Transverse colon (tissue), 4 donors: Measurements from ENCODE around the gene LRP11. TPM values are rescaled to one million over a fixed set of nuclear protein-coding genes. Genes with fewer than 3 reads are reported as not detected.
"Not testable (repeated sequence)": the region's sequence is repeated elsewhere in the genome, so short reads cannot be mapped to it uniquely, and the experiment has no call there.

Experiments used
- DNase-seq: peaks from one replicate; pipeline ENCODE4 v3.0.0-alpha.2; 2019
- H3K27ac ChIP-seq, 4 donors: fragments of 200-600 bp; sonication (generic); 2 replicates each; pipeline ENCODE4 v1.5.1; 2016 to 2018; ENCODE audit warnings: inconsistent platforms in 4 of 4
- H3K27me3 ChIP-seq: fragments of 200-600 bp; sonication (generic); 2 replicates; pipeline ENCODE4 v1.5.1; 2017; ENCODE audit warnings: inconsistent platforms
- H3K36me3 ChIP-seq, 4 donors: fragments of 200-600 bp; sonication (generic); 2 replicates each; pipeline ENCODE4 v1.5.1; 2017 to 2019; ENCODE audit warnings: inconsistent platforms in 4 of 4
- H3K4me1 ChIP-seq, 4 donors: fragments of 200-600 bp; sonication (generic); 2 replicates each; pipeline ENCODE4 v1.5.1; 2017 to 2020; ENCODE audit warnings: inconsistent platforms in 4 of 4
- H3K4me3 ChIP-seq, 4 donors: fragments of 200-600 bp; sonication (generic); 1 replicate in 1 of 4; 2 replicates in 3 of 4; pipeline versions ENCODE4 v1.5.1 to v1.6.1; 2017 to 2019; ENCODE audit warnings: inconsistent platforms in 4 of 4
- H3K9me3 ChIP-seq, 2 donors: fragments of 200-600 bp; sonication (generic); 2 replicates each; pipeline ENCODE4 v1.5.1; 2017 to 2019; ENCODE audit warnings: inconsistent platforms in 2 of 2
- CTCF ChIP-seq, 5 experiments: fragments of 200-600 bp in 3 of 5; fragments of 450-650 bp in 2 of 5; sonication (generic) in 3 of 5; IDR thresholded peaks; 1 replicate in 2 of 5; 2 replicates in 3 of 5; pipeline ENCODE4 v1.5.1; 2016 to 2017; ENCODE audit warnings: antibody characterized with exemption in 5 of 5, inconsistent platforms in 3 of 5, mild to moderate bottlenecking in 2 of 5, moderate library complexity in 1 of 5
- EP300 ChIP-seq: sonication (generic); formaldehyde crosslinking; IDR thresholded peaks from one replicate; pipeline ENCODE4 v1.6.1; 2017; ENCODE audit warnings: antibody characterized with exemption, low read depth
- POLR2A ChIP-seq: fragments of 450-650 bp; IDR thresholded peaks from one replicate; pipeline ENCODE4 v1.6.1; 2016; ENCODE audit warnings: antibody characterized with exemption, mild to moderate bottlenecking, moderate library complexity
- POLR2AphosphoS5 ChIP-seq, 3 donors: sonication (generic); formaldehyde crosslinking; IDR thresholded peaks; one replicate each; pipeline ENCODE4 v1.6.1; 2016; ENCODE audit warnings: antibody characterized with exemption in 3 of 3
- WGBS, 2 donors: methylation state at CpG; one replicate each; pipeline ENCODE4 v1.1.5; 2018; ENCODE audit warnings: low coverage in 1 of 2; 5-methylcytosine and 5-hydroxymethylcytosine counted together
- in situ Hi-C, 4 donors: fragments of 200-750 bp; cut with MboI; loops; one replicate each; pipeline versions ENCODE4 v1.15.0 to v1.15.1; 2017; ENCODE audit warnings: low sequenced_read_pairs in 3 of 4, low pct_ligation_motif_present in 1 of 4, low pct_unique_long_range_greater_than_20kb in 1 of 4
- intact Hi-C: fragments of 100-400 bp; cut with DNase I; formaldehyde crosslinking; loops from one replicate; pipeline ENCODE4 v1.15.1; 2023; ENCODE audit warnings: low total_unique reads
- total RNA-seq, 4 donors: library from RNA; depleted of rRNA; stranded (reverse); fragments of >200 nt; gene quantifications; one replicate each; pipeline ENCODE4 v1.1.0, GENCODE V29; 2016

The LRP11 gene
- total RNA-seq, 4 donors from 2014 or later = 2.2 to 50.5 (median 21.2) TPM

- no peaks in the 10 kb centered on the region for H3K36me3 ChIP-seq
- no peaks in the 10 kb centered on the region for H3K27me3 ChIP-seq
- TF ChIP-seq POLR2AphosphoS5 (IDR thresholded peaks at IDR 0.05) (no peak), POLR2A (no peak), CTCF (IDR thresholded peaks at IDR 0.05) (no peak)
- 56 to 66% methylated on average over 3 to 4 of the region's 4 CpGs for WGBS, 2 donors
- peaks cover 0 to 2% of the 10 kb centered on the region in 2 donors for H3K9me3 ChIP-seq
- no peak for DNase-seq
- H3K27ac ChIP-seq = no peak overlapping the region
- no peak overlapping the region for H3K4me3 ChIP-seq
- in situ Hi-C loops (no loop called here), intact Hi-C loops (no loop called here)
- H3K4me1 ChIP-seq = peaks cover 0 to 10% (median 7%) of the 10 kb centered on the region in 4 donors
Measured at GRCh38 chr6:149867876-149868640, 3.9 kb upstream of the LRP11 start.

DNA sequence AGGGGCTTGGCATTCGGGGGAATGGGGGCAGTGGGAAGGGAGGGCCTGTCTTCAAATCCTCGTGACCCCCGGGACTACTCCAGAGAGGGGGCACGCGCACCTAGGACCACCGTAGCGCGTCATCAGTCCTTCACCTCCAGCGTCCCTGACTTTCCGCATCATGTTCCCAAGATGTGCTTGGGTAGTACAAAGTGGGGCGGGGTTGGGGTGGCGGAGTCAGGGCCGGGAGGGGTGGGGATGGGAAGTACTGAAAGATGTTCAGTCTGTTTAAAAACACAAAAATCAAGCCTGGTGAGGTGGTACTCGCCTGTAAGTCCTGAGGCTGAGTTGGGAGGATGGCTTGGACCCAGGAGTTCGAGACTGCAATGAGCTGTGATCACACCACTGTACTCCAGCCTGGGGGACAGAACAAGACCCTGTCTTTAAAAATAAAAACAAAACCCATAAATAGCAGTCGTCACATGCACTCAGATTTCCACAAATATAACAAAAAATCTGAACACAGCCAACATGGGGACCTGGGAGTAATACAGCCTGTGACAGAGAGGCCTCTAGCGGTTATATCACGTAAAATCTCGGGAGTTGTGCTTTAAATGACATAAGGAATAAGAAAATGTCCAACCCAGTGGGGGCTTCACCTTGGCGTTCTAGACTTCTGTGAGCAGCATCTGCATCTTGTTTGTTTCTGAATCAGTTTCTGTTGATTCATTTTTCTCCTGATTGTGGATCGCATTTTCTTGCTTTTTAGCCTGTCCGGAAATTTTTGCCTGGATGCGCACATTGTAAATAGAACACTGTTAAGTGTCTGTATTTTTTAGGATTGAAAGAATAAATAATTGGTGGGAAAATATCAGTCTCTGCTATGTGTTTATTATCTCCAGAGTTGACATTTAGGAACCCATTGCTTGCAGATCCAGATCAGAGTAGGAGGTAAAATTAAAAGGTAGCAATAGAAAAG is 698 bp upstream of the LRP11 start:
- in situ Hi-C loops = no loop called here
- DNase-seq = no peak
- H3K4me1 ChIP-seq = peaks cover 0 to 28% (median 14%) of the 10 kb centered on the region in 4 donors
- no peaks in the 10 kb centered on the region for H3K9me3 ChIP-seq
- H3K36me3 ChIP-seq = no peaks in the 10 kb centered on the region
- intact Hi-C loops = no loop called here
- H3K27me3 ChIP-seq = no peaks in the 10 kb centered on the region
- 17 to 21% methylated on average over 8 to 21 of the region's 23 CpGs for WGBS, 2 donors
- H3K27ac ChIP-seq = peak overlapping the region; percentile 91 to 98 (median 95)
- no peak for TF ChIP-seq POLR2A
- TF ChIP-seq CTCF (IDR thresholded peaks at IDR 0.05) = peak; percentile 57 to 79 (median 65)
- no peak for TF ChIP-seq POLR2AphosphoS5 (IDR thresholded peaks at IDR 0.05)
- TF ChIP-seq EP300 = no peak
- peak overlapping the region; percentile 42 to 90 (median 69) for H3K4me3 ChIP-seq

GRCh38 chr6:149862922-149863697 is 1.0 kb downstream of the LRP11 start:
- Histone ChIP-seq H3K4me1 (peaks cover 0 to 28% (median 17%) of the 10 kb centered on the region in 4 donors), H3K27ac (peak overlapping the region; percentile 91 to 98 (median 95)), H3K4me3 (peak overlapping the region; percentile 42 to 90 (median 69)), H3K36me3 (no peaks in the 10 kb centered on the region), H3K27me3 (no peaks in the 10 kb centered on the region), H3K9me3 (no peaks in the 10 kb centered on the region)
- DNase-seq = peak; percentile 67
- WGBS, 2 donors = 0 to 2% methylated on average over 11 to 22 of the region's 69 CpGs
- TF ChIP-seq EP300 = no peak
- no peak for TF ChIP-seq POLR2A
- peak in 1 of 3 donors; percentile 15 for TF ChIP-seq POLR2AphosphoS5 (IDR thresholded peaks at IDR 0.05)
- intact Hi-C loops = no loop called here
- in situ Hi-C loops = no loop called here

DNA sequence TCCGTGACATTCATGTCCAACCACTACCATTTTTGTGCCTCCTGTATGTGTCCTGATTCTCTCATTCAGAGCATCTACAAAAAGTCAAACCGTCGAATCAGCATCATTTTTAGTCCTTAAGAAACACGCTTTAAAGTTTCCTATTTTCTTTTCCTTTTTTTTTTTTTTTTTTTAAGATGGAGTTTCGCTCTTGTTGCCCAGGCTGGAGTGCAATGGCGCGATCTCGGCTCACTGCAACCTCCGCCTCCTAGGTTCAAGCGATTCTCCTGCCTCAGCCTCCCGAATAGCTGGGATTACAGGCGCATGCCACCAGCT is 1.8 kb downstream of the LRP11 start:
- in situ Hi-C loops = not testable (repeated sequence)

More for the DNA sequence above, 1.8 kb downstream of the LRP11 start:
- DNase-seq, H3K36me3 ChIP-seq, H3K27me3 ChIP-seq, H3K9me3 ChIP-seq, intact Hi-C loops: not testable (repeated sequence)
- WGBS, 2 donors = 88% methylated on average over 9 to 12 of the region's 12 CpGs
- Histone ChIP-seq H3K4me1 (peaks cover 0 to 28% (median 17%) of the 10 kb centered on the region in 4 donors), H3K27ac (peak overlapping the region; percentile 91 to 98 (median 95)), H3K4me3 (peak overlapping the region in 3 of 4 donors; percentile 49 to 90 (median 89))
